Left lung (tissue), 10 donors: ENCODE results near the gene ZNF804A. TPM values are rescaled to one million over a fixed set of nuclear protein-coding genes. Genes with fewer than 3 reads are reported as not detected.
"Not testable (repeated sequence)": the region's sequence is repeated elsewhere in the genome, so short reads cannot be mapped to it uniquely, and the experiment has no call there.

Experiments used
- ATAC-seq: fragments of 200-7000 bp; cut with Tn5 transposase; one replicate; pipeline ENCODE4 v1.9.1; 2020; ENCODE audit warnings: moderate library complexity
- DNase-seq, 4 donors: peaks; one replicate each; pipeline ENCODE4 v3.0.0-alpha.2; 2013 to 2020
- H3K27ac ChIP-seq, 2 donors: fragments of 200-600 bp; sonication (generic) in 1 of 2; one replicate each; pipeline versions ENCODE4 v1.5.0 to v1.8.0; 2020 to 2021
- H3K27me3 ChIP-seq, 2 donors: fragments of 200-600 bp; sonication (generic) in 1 of 2; one replicate each; pipeline versions ENCODE4 v1.5.0 to v1.8.0; 2020 to 2021
- H3K36me3 ChIP-seq, 2 donors: fragments of 200-600 bp; sonication (generic) in 1 of 2; one replicate each; pipeline versions ENCODE4 v1.5.0 to v1.8.0; 2020 to 2021
- H3K4me1 ChIP-seq, 2 donors: fragments of 200-600 bp; one replicate each; pipeline ENCODE4 v1.8.0; 2021
- H3K4me3 ChIP-seq, 2 donors: fragments of 200-600 bp; sonication (generic) in 1 of 2; one replicate each; pipeline versions ENCODE4 v1.5.0 to v1.8.0; 2020 to 2021; ENCODE audit warnings: mild to moderate bottlenecking in 1 of 2
- H3K9me3 ChIP-seq, 2 donors: fragments of 200-600 bp; sonication (generic) in 1 of 2; one replicate each; pipeline versions ENCODE4 v1.5.0 to v1.8.0; 2020 to 2021
- CTCF ChIP-seq, 2 donors: fragments of 200-600 bp; sonication (generic) in 1 of 2; IDR thresholded peaks; one replicate each; pipeline versions ENCODE4 v1.5.0 to v1.8.0; 2021; ENCODE audit warnings: antibody characterized with exemption in 2 of 2
- intact Hi-C, 2 donors: fragments of 100-400 bp; cut with DNase I; formaldehyde crosslinking; loops; one replicate each; pipeline versions ENCODE4 v1.11.2 to v1.14.2; 2022
- polyA plus RNA-seq, 6 donors: library from polyadenylated mRNA; unstranded; fragments of 120-200 nt; gene quantifications; one replicate each; pipeline ENCODE4 v1.2.1, GENCODE V29; 2013; ENCODE audit not compliant: insufficient read length in 6 of 6
- total RNA-seq, 2 donors: library from RNA; stranded (reverse); fragmentation: NEBNext Ultra II Directional; extraction: Animal tissue kit (Norgen Biotek cat#: 25700); gene quantifications; one replicate each; pipeline ENCODE4 v1.2.1, GENCODE V29; 2021
- donor health status: DM: no; HTN: yes; CAD: no.
- donor health status: DM: no; HTN: no; CAD: no.

The ZNF804A gene
- total and polyA plus RNA-seq, 8 donors, result 0.04 to 0.86 (median 0.09) TPM; not detected in 1

GRCh38 chr2:184743096-184743495, 144.8 kb downstream of the ZNF804A start:
- no peak for ATAC-seq
- peaks cover 0 to 2% of the 10 kb centered on the region in 2 donors for H3K9me3 ChIP-seq
- DNase-seq, result no peak

GRCh38 chr2:184756161-184756560, 157.8 kb downstream of the ZNF804A start:
- intact Hi-C loops, result no loop called here
- TF ChIP-seq CTCF (IDR thresholded peaks at IDR 0.05), result no peak
- Histone ChIP-seq H3K4me3 (no peak overlapping the region), H3K27ac (no peak overlapping the region), H3K36me3 (no peaks in the 10 kb centered on the region), H3K9me3 (no peaks in the 10 kb centered on the region), H3K4me1 (no peaks in the 10 kb centered on the region), H3K27me3 (no peaks in the 10 kb centered on the region)
- ATAC-seq (no peak), DNase-seq (no peak)

More at GRCh38 chr2:184743096-184743495, 144.8 kb downstream of the ZNF804A start:
- Histone ChIP-seq H3K4me3 (no peak overlapping the region), H3K36me3 (no peaks in the 10 kb centered on the region), H3K27ac (no peak overlapping the region), H3K27me3 (no peaks in the 10 kb centered on the region), H3K4me1 (no peaks in the 10 kb centered on the region)
- no peak for TF ChIP-seq CTCF (IDR thresholded peaks at IDR 0.05)
- intact Hi-C loops, result no loop called here

- ATAC-seq, result no peak
- Histone ChIP-seq H3K4me1 (no peaks in the 10 kb centered on the region), H3K9me3 (no peaks in the 10 kb centered on the region), H3K36me3 (no peaks in the 10 kb centered on the region), H3K4me3 (no peak overlapping the region), H3K27ac (no peak overlapping the region), H3K27me3 (no peaks in the 10 kb centered on the region)
- TF ChIP-seq CTCF (IDR thresholded peaks at IDR 0.05), result no peak
- intact Hi-C loops, result no loop called here
- DNase-seq, result no peak
Observed at GRCh38 chr2:184756885-184757284, 158.6 kb downstream of the ZNF804A start.

GRCh38 chr2:184759557-184760255, 161.4 kb downstream of the ZNF804A start:
- H3K9me3 ChIP-seq, intact Hi-C loops, H3K36me3 ChIP-seq, H3K27ac ChIP-seq, H3K4me3 ChIP-seq, H3K27me3 ChIP-seq, ATAC-seq, H3K4me1 ChIP-seq, DNase-seq: not testable (repeated sequence)

GRCh38 chr2:184760931-184761330, 162.6 kb downstream of the ZNF804A start:
- DNase-seq (no peak), ATAC-seq (no peak)
- H3K9me3 ChIP-seq, result no peaks in the 10 kb centered on the region
- no peaks in the 10 kb centered on the region for H3K36me3 ChIP-seq
- TF ChIP-seq CTCF (IDR thresholded peaks at IDR 0.05), result no peak
- no peak overlapping the region for H3K27ac ChIP-seq
- intact Hi-C loops, result no loop called here
- H3K27me3 ChIP-seq, result no peaks in the 10 kb centered on the region
- no peaks in the 10 kb centered on the region for H3K4me1 ChIP-seq
- no peak overlapping the region for H3K4me3 ChIP-seq
